Ascending aorta (tissue), 2 donors: ENCODE data around the gene TRAPPC12. TPM values are rescaled to one million over a fixed set of nuclear protein-coding genes. Genes with fewer than 3 reads are reported as not detected.

Experiments
- DNase-seq, 2 donors: peaks; one replicate each; pipeline ENCODE4 v3.0.0-alpha.2; 2019; ENCODE audit warnings: low spot score in 2 of 2
- H3K27ac ChIP-seq, 2 donors: fragments of 200-600 bp; sonication (generic); one replicate each; pipeline ENCODE4 v1.5.1; 2016 to 2017; ENCODE audit warnings: mild to moderate bottlenecking in 1 of 2
- H3K27me3 ChIP-seq: fragments of 200-600 bp; sonication (generic); one replicate; pipeline ENCODE4 v1.5.1; 2017
- H3K36me3 ChIP-seq, 2 donors: fragments of 200-600 bp; sonication (generic); one replicate each; pipeline ENCODE4 v1.5.1; 2016
- H3K4me1 ChIP-seq, 2 donors: fragments of 200-600 bp; sonication (generic); one replicate each; pipeline ENCODE4 v1.5.1; 2016 to 2017; ENCODE audit warnings: mild to moderate bottlenecking in 1 of 2
- H3K4me3 ChIP-seq, 2 donors: fragments of 200-600 bp; sonication (generic); one replicate each; pipeline ENCODE4 v1.5.1; 2016 to 2017; ENCODE audit warnings: mild to moderate bottlenecking in 1 of 2
- H3K9me3 ChIP-seq, 2 donors: fragments of 200-600 bp; sonication (generic); one replicate each; pipeline ENCODE4 v1.5.1; 2016
- CTCF ChIP-seq, 3 experiments: fragments of 200-600 bp in 2 of 3; fragments of 450-650 bp in 1 of 3; sonication (generic) in 2 of 3; IDR thresholded peaks; one replicate each; pipeline ENCODE4 v1.5.1; 2016 to 2019; ENCODE audit warnings: antibody characterized with exemption in 3 of 3, mild to moderate bottlenecking in 1 of 3, moderate library complexity in 1 of 3
- intact Hi-C: fragments of 100-400 bp; cut with DNase I; formaldehyde crosslinking; loops from one replicate; pipeline ENCODE4 v1.15.1; 2023
- total RNA-seq: library from RNA; depleted of rRNA; stranded (reverse); fragments of >200 nt; gene quantifications from one replicate; pipeline ENCODE4 v1.1.0, GENCODE V29; 2016

TRAPPC12 gene
- total RNA-seq, 1 donor from 2014 or later: 94.0 TPM

- intact Hi-C loops: no loop called here
- DNase-seq: no peak
- Histone ChIP-seq H3K9me3 (peaks cover 3 to 24% of the 10 kb centered on the region in 2 donors), H3K4me3 (no peak overlapping the region), H3K27ac (no peak overlapping the region), H3K36me3 (peaks cover 28 to 62% of the 10 kb centered on the region in 2 donors), H3K27me3 (no peaks in the 10 kb centered on the region), H3K4me1 (no peaks in the 10 kb centered on the region)
- no peak for TF ChIP-seq CTCF (IDR thresholded peaks at IDR 0.05)
Observed at GRCh38 chr2:3396920-3397559, 17.5 kb downstream of the TRAPPC12 start.

GRCh38 chr2:3398857-3399256 lies 19.4 kb downstream of the TRAPPC12 start:
- Histone ChIP-seq H3K36me3 (peaks cover 29 to 63% of the 10 kb centered on the region in 2 donors), H3K27me3 (no peaks in the 10 kb centered on the region), H3K9me3 (peaks cover 3 to 24% of the 10 kb centered on the region in 2 donors), H3K4me1 (no peaks in the 10 kb centered on the region), H3K27ac (no peak overlapping the region), H3K4me3 (no peak overlapping the region)
- no peak for DNase-seq
- no peak for TF ChIP-seq CTCF (IDR thresholded peaks at IDR 0.05)
- intact Hi-C loops: no loop called here

- H3K4me1 ChIP-seq: no peaks in the 10 kb centered on the region
- peaks cover 24 to 58% of the 10 kb centered on the region in 2 donors for H3K36me3 ChIP-seq
- peaks cover 3 to 24% of the 10 kb centered on the region in 2 donors for H3K9me3 ChIP-seq
- intact Hi-C loops: no loop called here
- no peak overlapping the region for H3K4me3 ChIP-seq
- H3K27ac ChIP-seq: no peak overlapping the region
- no peak for DNase-seq
- no peak for TF ChIP-seq CTCF (IDR thresholded peaks at IDR 0.05)
- H3K27me3 ChIP-seq: no peaks in the 10 kb centered on the region
Observed at GRCh38 chr2:3399381-3399780, 19.9 kb downstream of the TRAPPC12 start.

- H3K4me3 ChIP-seq: no peak overlapping the region
- TF ChIP-seq CTCF (IDR thresholded peaks at IDR 0.05): no peak
- peaks cover 22 to 55% of the 10 kb centered on the region in 2 donors for H3K36me3 ChIP-seq
- H3K27ac ChIP-seq: no peak overlapping the region
- H3K27me3 ChIP-seq: no peaks in the 10 kb centered on the region
- no peak for DNase-seq
- H3K4me1 ChIP-seq: no peaks in the 10 kb centered on the region
- peaks cover 3 to 24% of the 10 kb centered on the region in 2 donors for H3K9me3 ChIP-seq
- intact Hi-C loops: no loop called here
Observed at GRCh38 chr2:3399829-3400228, 20.3 kb downstream of the TRAPPC12 start.

- Histone ChIP-seq H3K27me3 (no peaks in the 10 kb centered on the region), H3K27ac (no peak overlapping the region), H3K4me3 (no peak overlapping the region), H3K4me1 (no peaks in the 10 kb centered on the region), H3K9me3 (no peaks in the 10 kb centered on the region), H3K36me3 (peaks cover 15 to 32% of the 10 kb centered on the region in 2 donors)
- no peak for DNase-seq
- intact Hi-C loops: no loop called here
- no peak for TF ChIP-seq CTCF (IDR thresholded peaks at IDR 0.05)
Observed at GRCh38 chr2:3403587-3404334, 24.3 kb downstream of the TRAPPC12 start.
